ENCODE measurements around the gene SLC6A12.

The SLC6A12 gene

DNA sequence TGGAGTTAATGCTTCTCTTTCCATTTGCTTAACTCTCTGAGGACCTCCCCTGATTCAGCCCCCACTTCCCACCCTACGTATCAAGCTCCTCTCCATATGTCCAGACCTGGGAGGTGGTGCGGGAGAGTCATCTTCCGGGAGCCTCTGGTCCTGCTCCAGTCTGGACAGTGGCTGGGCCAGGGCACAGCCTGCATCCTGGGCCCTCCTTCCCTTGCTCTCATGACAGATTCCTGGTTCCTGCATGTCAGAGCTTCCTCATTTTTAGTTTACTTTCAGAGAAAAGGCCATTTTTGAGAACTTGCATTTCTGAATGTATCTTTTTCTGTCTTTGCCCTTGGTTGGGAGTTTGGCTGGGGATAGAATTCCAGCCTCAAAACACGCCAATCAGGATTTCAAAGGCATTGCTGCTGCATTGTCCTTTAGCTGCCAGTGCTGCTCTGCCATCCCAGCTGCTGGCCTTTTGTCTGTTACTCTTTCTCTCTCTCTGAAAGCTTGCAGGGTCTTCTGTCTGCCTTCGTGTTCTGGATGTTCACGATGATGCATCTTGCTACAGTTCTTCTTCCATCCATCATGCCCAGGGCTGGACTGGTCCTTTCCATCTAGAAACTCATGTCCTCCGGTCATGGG is 54.7 kb downstream of the SLC6A12 start:
- Histone ChIP-seq H3K4me3 (ENCODE audit: low read length in 2 of 2) (no peak overlapping the region), H3K27ac (ENCODE audit: low read depth in 2 of 2, low read length in 2 of 2) (no peak overlapping the region), H3K9ac (ENCODE audit: low read depth in 1 of 2, low read length in 2 of 2) (no peak overlapping the region), H3K36me3 (ENCODE audit: control insufficient read depth in 2 of 2, insufficient read depth in 2 of 2, low read length in 2 of 2) (no peaks in the 10 kb centered on the region), H3K9me3 (ENCODE audit: control insufficient read depth in 2 of 2, low read length in 2 of 2) (no peaks in the 10 kb centered on the region), H3K27me3 (ENCODE audit: control insufficient read depth in 2 of 2, insufficient read depth in 2 of 2, low read length in 2 of 2) (no peaks in the 10 kb centered on the region), H3K4me1 (ENCODE audit: control insufficient read depth in 2 of 2, insufficient read depth in 2 of 2, low read length in 2 of 2) (no peaks in the 10 kb centered on the region)

DNA sequence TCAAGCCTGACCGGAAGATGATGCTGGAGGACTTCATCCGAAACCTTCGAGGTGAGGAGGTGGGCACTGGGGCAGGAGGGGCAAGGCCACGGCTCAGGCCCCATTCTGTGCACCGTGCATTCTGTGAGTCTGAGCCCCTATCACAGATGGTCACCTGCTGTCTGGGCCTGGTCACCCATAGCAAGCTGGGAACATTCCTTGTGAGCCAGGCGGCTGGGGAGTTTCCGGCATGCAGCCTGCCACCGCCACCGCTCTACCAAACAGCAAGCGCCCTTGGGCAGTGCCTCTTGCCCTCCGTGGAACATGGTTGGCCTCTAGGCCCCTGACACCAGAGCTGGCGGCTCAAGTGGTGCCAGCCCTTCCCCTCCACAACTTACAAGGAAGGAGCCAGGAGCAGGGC is 56.3 kb downstream of the SLC6A12 start:
- no peak overlapping the region for H3K27ac ChIP-seq (ENCODE audit: low read depth in 2 of 2, low read length in 2 of 2)
- H3K4me3 ChIP-seq (ENCODE audit: low read length in 2 of 2), result no peak overlapping the region
- no peaks in the 10 kb centered on the region for H3K36me3 ChIP-seq (ENCODE audit: control insufficient read depth in 2 of 2, insufficient read depth in 2 of 2, low read length in 2 of 2)
- no peak overlapping the region for H3K9ac ChIP-seq (ENCODE audit: low read depth in 1 of 2, low read length in 2 of 2)
- peaks cover 0 to 6% of the 10 kb centered on the region in 2 donors for H3K4me1 ChIP-seq (ENCODE audit: control insufficient read depth in 2 of 2, insufficient read depth in 2 of 2, low read length in 2 of 2)
- no peaks in the 10 kb centered on the region for H3K9me3 ChIP-seq (ENCODE audit: control insufficient read depth in 2 of 2, low read length in 2 of 2)
- no peaks in the 10 kb centered on the region for H3K27me3 ChIP-seq (ENCODE audit: control insufficient read depth in 2 of 2, insufficient read depth in 2 of 2, low read length in 2 of 2)

DNA sequence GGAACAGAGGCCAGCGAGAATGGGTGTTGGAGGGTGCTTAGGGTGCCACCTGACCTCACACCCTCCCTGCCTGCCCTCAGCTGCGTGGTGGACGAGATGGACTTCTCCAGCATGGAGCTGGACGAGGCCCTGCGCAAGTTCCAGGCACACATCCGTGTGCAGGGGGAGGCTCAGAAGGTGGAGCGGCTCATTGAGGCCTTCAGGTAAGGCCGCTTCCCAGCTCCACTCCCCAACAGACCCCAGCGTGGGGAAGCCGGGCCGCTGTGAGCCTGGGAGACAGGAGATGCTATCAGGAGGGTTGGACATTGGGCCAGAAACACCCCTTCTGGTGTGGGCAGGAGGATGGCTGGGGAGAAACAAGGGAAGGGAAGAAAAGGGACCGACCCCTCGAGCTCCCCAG is 57.0 kb downstream of the SLC6A12 start:
- no peak overlapping the region for H3K4me3 ChIP-seq (ENCODE audit: low read length in 2 of 2)
- no peaks in the 10 kb centered on the region for H3K9me3 ChIP-seq (ENCODE audit: control insufficient read depth in 2 of 2, low read length in 2 of 2)
- no peaks in the 10 kb centered on the region for H3K27me3 ChIP-seq (ENCODE audit: control insufficient read depth in 2 of 2, insufficient read depth in 2 of 2, low read length in 2 of 2)
- H3K4me1 ChIP-seq (ENCODE audit: control insufficient read depth in 2 of 2, insufficient read depth in 2 of 2, low read length in 2 of 2), result peaks cover 0 to 6% of the 10 kb centered on the region in 2 donors
- no peak overlapping the region for H3K9ac ChIP-seq (ENCODE audit: low read depth in 1 of 2, low read length in 2 of 2)
- no peak overlapping the region for H3K27ac ChIP-seq (ENCODE audit: low read depth in 2 of 2, low read length in 2 of 2)
- H3K36me3 ChIP-seq (ENCODE audit: control insufficient read depth in 2 of 2, insufficient read depth in 2 of 2, low read length in 2 of 2), result no peaks in the 10 kb centered on the region

DNA sequence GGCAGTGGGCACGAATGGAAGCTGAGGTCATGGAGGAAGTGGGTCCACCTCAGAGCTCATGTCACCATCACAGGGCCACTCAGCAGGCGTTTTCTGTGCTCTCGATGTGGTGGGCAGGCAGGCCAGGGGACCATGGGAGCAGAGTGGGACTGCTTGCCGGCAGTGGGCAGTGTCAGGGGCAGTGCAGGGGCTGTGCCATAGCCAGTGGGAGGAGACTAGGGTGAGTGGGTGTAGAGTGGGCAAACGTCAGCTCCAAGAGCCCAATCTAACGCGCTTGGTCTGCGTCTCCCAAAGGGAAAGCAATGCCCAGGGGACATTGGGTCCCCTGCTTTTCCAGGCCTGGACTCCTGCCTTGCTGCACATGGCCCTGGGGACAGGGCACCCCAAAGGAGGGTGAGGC is 58.3 kb downstream of the SLC6A12 start:
- Histone ChIP-seq H3K4me1 (ENCODE audit: control insufficient read depth in 2 of 2, insufficient read depth in 2 of 2, low read length in 2 of 2) (peaks cover 0 to 6% of the 10 kb centered on the region in 2 donors), H3K9ac (ENCODE audit: low read depth in 1 of 2, low read length in 2 of 2) (no peak overlapping the region), H3K4me3 (ENCODE audit: low read length in 2 of 2) (no peak overlapping the region), H3K27me3 (ENCODE audit: control insufficient read depth in 2 of 2, insufficient read depth in 2 of 2, low read length in 2 of 2) (no peaks in the 10 kb centered on the region), H3K9me3 (ENCODE audit: control insufficient read depth in 2 of 2, low read length in 2 of 2) (no peaks in the 10 kb centered on the region), H3K36me3 (ENCODE audit: control insufficient read depth in 2 of 2, insufficient read depth in 2 of 2, low read length in 2 of 2) (no peaks in the 10 kb centered on the region), H3K27ac (ENCODE audit: low read depth in 2 of 2, low read length in 2 of 2) (no peak overlapping the region)

DNA sequence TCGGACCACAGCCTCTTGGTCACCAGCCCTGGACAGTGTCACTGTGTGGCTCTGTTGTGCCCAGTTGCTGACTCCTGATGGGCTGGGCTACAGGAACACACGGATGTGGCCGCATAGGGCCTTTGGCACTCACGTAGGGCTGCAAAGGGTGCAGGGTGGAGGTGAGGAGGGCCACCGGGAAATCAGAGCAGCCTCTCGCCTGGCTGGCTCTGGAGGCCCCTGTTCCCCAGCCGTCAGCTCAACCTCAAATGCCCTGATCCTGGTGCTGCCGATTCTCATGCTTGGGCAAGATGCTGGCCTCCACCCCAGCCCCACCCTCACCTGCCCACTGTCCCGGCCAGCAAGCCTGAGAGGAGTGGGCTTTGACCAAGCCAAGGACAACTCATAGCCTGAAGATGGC is 59.0 kb downstream of the SLC6A12 start:
- Histone ChIP-seq H3K36me3 (ENCODE audit: control insufficient read depth in 2 of 2, insufficient read depth in 2 of 2, low read length in 2 of 2) (no peaks in the 10 kb centered on the region), H3K27me3 (ENCODE audit: control insufficient read depth in 2 of 2, insufficient read depth in 2 of 2, low read length in 2 of 2) (no peaks in the 10 kb centered on the region), H3K4me1 (ENCODE audit: control insufficient read depth in 2 of 2, insufficient read depth in 2 of 2, low read length in 2 of 2) (peaks cover 0 to 6% of the 10 kb centered on the region in 2 donors), H3K27ac (ENCODE audit: low read depth in 2 of 2, low read length in 2 of 2) (no peak overlapping the region), H3K4me3 (ENCODE audit: low read length in 2 of 2) (no peak overlapping the region), H3K9me3 (ENCODE audit: control insufficient read depth in 2 of 2, low read length in 2 of 2) (no peaks in the 10 kb centered on the region), H3K9ac (ENCODE audit: low read depth in 1 of 2, low read length in 2 of 2) (no peak overlapping the region)

DNA sequence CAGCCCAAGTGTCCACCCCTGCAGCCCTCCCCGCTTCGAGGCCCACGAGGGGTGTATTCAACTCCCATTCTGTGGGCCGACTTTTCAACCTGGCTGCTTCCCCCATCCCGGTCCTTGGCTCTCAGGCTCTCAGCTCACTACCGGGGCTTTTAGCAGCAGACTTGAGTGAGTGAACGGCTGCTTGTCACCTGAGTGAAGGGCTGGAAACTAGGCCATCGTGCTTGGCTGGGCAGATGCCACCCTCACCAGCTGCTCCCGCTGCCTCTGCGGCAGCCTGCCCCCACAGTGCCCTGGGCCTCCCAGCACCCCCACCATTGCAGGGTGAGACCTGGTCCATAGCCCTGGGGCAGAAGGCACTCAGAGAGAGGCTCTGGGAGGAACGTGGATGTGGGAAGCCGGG is 59.9 kb downstream of the SLC6A12 start:
- Histone ChIP-seq H3K4me1 (ENCODE audit: control insufficient read depth in 2 of 2, insufficient read depth in 2 of 2, low read length in 2 of 2) (peaks cover 0 to 6% of the 10 kb centered on the region in 2 donors), H3K9me3 (ENCODE audit: control insufficient read depth in 2 of 2, low read length in 2 of 2) (no peaks in the 10 kb centered on the region), H3K4me3 (ENCODE audit: low read length in 2 of 2) (no peak overlapping the region), H3K27me3 (ENCODE audit: control insufficient read depth in 2 of 2, insufficient read depth in 2 of 2, low read length in 2 of 2) (no peaks in the 10 kb centered on the region), H3K36me3 (ENCODE audit: control insufficient read depth in 2 of 2, insufficient read depth in 2 of 2, low read length in 2 of 2) (no peaks in the 10 kb centered on the region), H3K27ac (ENCODE audit: low read depth in 2 of 2, low read length in 2 of 2) (no peak overlapping the region), H3K9ac (ENCODE audit: low read depth in 1 of 2, low read length in 2 of 2) (no peak overlapping the region)

DNA sequence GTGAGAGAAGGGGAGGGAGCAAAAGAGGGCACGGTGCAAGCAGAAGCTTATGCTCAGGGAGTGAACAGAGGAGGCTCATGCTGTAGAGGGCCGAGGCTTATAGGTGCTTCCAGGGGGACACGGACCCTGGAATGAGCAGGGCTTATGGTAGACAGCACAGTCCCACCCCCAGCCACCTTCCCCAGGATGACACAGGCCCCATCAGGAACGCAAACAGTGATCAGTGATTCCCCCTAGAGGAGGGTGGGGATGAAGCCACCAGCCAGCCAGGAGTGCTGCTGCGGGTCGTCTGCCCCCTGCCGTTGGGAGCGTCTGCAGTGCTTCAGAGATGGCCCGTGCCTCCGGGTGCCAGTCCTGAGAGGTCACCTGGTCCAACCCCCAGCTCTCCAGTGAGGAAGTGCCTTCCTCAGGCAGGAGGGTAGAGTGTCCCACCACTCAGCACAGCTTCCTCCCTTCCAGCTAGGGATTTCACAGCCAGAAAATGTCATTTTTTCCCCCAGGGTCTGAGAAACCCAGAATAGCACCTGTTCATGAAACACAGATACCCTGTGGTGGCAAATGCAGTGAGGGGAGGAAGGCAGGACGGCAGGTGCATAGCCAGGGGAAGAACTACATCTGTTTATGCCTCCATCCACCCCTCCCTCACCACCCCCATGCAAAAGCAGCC is 60.7 kb downstream of the SLC6A12 start:
- H3K36me3 ChIP-seq (ENCODE audit: control insufficient read depth in 2 of 2, insufficient read depth in 2 of 2, low read length in 2 of 2), result no peaks in the 10 kb centered on the region
- H3K9ac ChIP-seq (ENCODE audit: low read depth in 1 of 2, low read length in 2 of 2), result no peak overlapping the region
- H3K9me3 ChIP-seq (ENCODE audit: control insufficient read depth in 2 of 2, low read length in 2 of 2), result no peaks in the 10 kb centered on the region

DNA sequence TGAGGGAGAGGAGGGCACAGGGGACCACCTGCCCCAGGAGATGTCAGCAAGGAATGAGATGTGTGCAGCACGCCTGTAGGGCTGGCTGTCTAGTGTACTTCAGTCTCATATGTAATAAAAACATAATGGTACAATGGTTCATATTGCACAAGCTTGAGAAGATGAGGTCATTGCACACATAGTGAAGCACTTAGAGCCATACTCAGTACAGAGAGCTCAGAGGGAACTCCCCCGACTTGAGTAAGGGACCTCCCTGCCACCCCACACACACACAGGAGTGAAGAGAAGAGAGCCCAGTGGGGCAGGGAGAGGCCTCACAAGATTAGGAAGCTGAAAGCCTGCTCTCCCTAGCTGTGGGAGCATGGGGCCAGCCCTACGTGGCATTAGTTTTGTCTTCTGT is 61.5 kb downstream of the SLC6A12 start:
- Histone ChIP-seq H3K9ac (ENCODE audit: low read depth in 1 of 2, low read length in 2 of 2) (no peak overlapping the region), H3K36me3 (ENCODE audit: control insufficient read depth in 2 of 2, insufficient read depth in 2 of 2, low read length in 2 of 2) (no peaks in the 10 kb centered on the region), H3K9me3 (ENCODE audit: control insufficient read depth in 2 of 2, low read length in 2 of 2) (no peaks in the 10 kb centered on the region), H3K4me3 (ENCODE audit: low read length in 2 of 2) (no peak overlapping the region), H3K27me3 (ENCODE audit: control insufficient read depth in 2 of 2, insufficient read depth in 2 of 2, low read length in 2 of 2) (no peaks in the 10 kb centered on the region), H3K4me1 (ENCODE audit: control insufficient read depth in 2 of 2, insufficient read depth in 2 of 2, low read length in 2 of 2) (peaks cover 0 to 6% of the 10 kb centered on the region in 2 donors), H3K27ac (ENCODE audit: low read depth in 2 of 2, low read length in 2 of 2) (no peak overlapping the region)

More for the DNA sequence above, 60.7 kb downstream of the SLC6A12 start:
- Histone ChIP-seq H3K27me3 (ENCODE audit: control insufficient read depth in 2 of 2, insufficient read depth in 2 of 2, low read length in 2 of 2) (no peaks in the 10 kb centered on the region), H3K4me1 (ENCODE audit: control insufficient read depth in 2 of 2, insufficient read depth in 2 of 2, low read length in 2 of 2) (peaks cover 0 to 6% of the 10 kb centered on the region in 2 donors), H3K27ac (ENCODE audit: low read depth in 2 of 2, low read length in 2 of 2) (no peak overlapping the region), H3K4me3 (ENCODE audit: low read length in 2 of 2) (no peak overlapping the region)

DNA sequence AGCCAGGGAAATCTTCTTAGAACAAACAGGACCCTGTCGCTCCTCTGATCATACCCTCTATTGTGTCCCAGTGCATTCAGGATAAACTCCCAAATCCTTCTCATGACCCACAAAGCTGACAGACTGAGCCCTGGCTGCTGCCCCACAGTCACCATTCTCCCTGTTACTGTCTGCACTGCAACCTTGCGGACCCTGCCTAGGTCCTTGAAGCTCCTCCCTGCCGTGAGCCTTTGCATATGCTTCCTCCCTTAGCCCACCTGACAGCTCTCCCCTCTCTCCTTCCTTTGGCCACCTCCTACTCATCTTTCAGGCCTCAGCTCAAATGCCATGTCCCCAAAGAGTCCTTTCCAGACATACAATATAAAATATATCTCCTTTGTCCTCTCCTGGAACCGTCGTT is 62.4 kb downstream of the SLC6A12 start:
- Histone ChIP-seq H3K4me3 (ENCODE audit: low read length in 2 of 2) (no peak overlapping the region), H3K9ac (ENCODE audit: low read depth in 1 of 2, low read length in 2 of 2) (no peak overlapping the region), H3K27me3 (ENCODE audit: control insufficient read depth in 2 of 2, insufficient read depth in 2 of 2, low read length in 2 of 2) (no peaks in the 10 kb centered on the region), H3K9me3 (ENCODE audit: control insufficient read depth in 2 of 2, low read length in 2 of 2) (no peaks in the 10 kb centered on the region), H3K36me3 (ENCODE audit: control insufficient read depth in 2 of 2, insufficient read depth in 2 of 2, low read length in 2 of 2) (no peaks in the 10 kb centered on the region), H3K4me1 (ENCODE audit: control insufficient read depth in 2 of 2, insufficient read depth in 2 of 2, low read length in 2 of 2) (peaks cover 0 to 6% of the 10 kb centered on the region in 2 donors), H3K27ac (ENCODE audit: low read depth in 2 of 2, low read length in 2 of 2) (no peak overlapping the region)

DNA sequence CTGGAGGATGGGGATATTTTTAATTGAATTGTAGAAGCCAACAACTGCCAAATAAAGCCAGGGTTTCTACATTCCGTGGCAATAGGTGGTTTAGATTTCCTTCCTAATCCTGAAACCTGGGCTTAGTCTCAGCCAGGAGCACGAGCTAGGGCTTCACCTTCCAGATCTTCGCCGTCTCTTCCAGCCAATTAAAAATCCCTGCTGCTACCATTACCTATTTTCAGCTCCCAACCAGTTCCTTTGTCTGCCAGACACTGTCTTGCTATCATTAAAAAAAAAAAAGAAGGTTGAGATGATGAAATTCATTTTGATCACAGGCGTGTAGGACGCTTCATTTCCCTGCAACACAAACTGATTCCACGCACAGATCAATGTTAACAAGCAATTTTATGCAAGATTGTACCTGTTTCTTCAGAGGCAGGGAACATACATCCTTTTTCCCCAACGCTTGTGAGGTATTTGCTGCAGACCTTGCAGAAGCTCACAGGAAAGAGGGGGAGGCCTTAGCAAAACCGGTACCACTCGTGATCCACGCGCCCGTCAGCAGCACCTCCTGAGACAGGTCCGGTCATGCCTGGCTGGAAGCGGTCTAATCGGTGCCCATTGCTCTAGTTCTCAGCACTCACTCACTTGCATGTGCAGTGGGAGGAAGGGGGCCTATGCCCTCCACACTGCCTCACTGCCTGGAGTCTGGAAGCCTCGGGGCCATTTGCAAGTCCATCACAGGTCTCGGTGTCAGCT is 65.1 kb downstream of the SLC6A12 start:
- Histone ChIP-seq H3K36me3 (ENCODE audit: control insufficient read depth in 2 of 2, insufficient read depth in 2 of 2, low read length in 2 of 2) (no peaks in the 10 kb centered on the region), H3K9me3 (ENCODE audit: control insufficient read depth in 2 of 2, low read length in 2 of 2) (no peaks in the 10 kb centered on the region), H3K4me1 (ENCODE audit: control insufficient read depth in 2 of 2, insufficient read depth in 2 of 2, low read length in 2 of 2) (peaks cover 10 to 17% of the 10 kb centered on the region in 2 donors), H3K27me3 (ENCODE audit: control insufficient read depth in 2 of 2, insufficient read depth in 2 of 2, low read length in 2 of 2) (no peaks in the 10 kb centered on the region), H3K4me3 (ENCODE audit: low read length in 2 of 2) (no peak overlapping the region), H3K27ac (ENCODE audit: low read depth in 2 of 2, low read length in 2 of 2) (no peak overlapping the region), H3K9ac (ENCODE audit: low read depth in 1 of 2, low read length in 2 of 2) (no peak overlapping the region)

Data from mucosa of rectum (tissue), 2 donors.